ENCODE data around the gene SETD3.
A peak's percentile ranks its signal among the peaks of the same experiment; 100 is the strongest.

SETD3 gene

GRCh38 chr14:99497894-99498293 lies 17.2 kb upstream of the SETD3 start:
- no peak for DNase-seq (ENCODE audit: low read depth in 2 of 2, low spot score in 1 of 2)

GRCh38 chr14:99497341-99497740 lies 16.7 kb upstream of the SETD3 start:
- DNase-seq (ENCODE audit: low read depth in 2 of 2, low spot score in 1 of 2): no peak

GRCh38 chr14:99484106-99484505 lies 3.4 kb upstream of the SETD3 start:
- DNase-seq (ENCODE audit: low read depth in 2 of 2, low spot score in 1 of 2): no peak

- no peak for DNase-seq (ENCODE audit: low read depth in 2 of 2, low spot score in 1 of 2)
Observed at GRCh38 chr14:99481745-99482099, 1.1 kb upstream of the SETD3 start.

GRCh38 chr14:99480917-99481744 lies 472 bp upstream of the SETD3 start, which contains the start of gene CCNK:
CCNK (plus strand) TSS chr14:99481409; CDS start chr14:99492678, 11,269 bp downstream.
- peak; percentile 100 for DNase-seq (ENCODE audit: low read depth in 2 of 2, low spot score in 1 of 2)

- DNase-seq (ENCODE audit: low read depth in 2 of 2, low spot score in 1 of 2): no peak
Observed at GRCh38 chr14:99479160-99479905, 1.3 kb downstream of the SETD3 start.

GRCh38 chr14:99478128-99478527 lies 2.5 kb downstream of the SETD3 start:
- DNase-seq (ENCODE audit: low read depth in 2 of 2, low spot score in 1 of 2): no peak

GRCh38 chr14:99476864-99477263 lies 3.8 kb downstream of the SETD3 start:
- DNase-seq (ENCODE audit: low read depth in 2 of 2, low spot score in 1 of 2): no peak

GRCh38 chr14:99475660-99476059 lies 5.0 kb downstream of the SETD3 start:
- DNase-seq (ENCODE audit: low read depth in 2 of 2, low spot score in 1 of 2): no peak

- DNase-seq (ENCODE audit: low read depth in 2 of 2, low spot score in 1 of 2): no peak
Observed at GRCh38 chr14:99475179-99475578, 5.5 kb downstream of the SETD3 start.

GRCh38 chr14:99473458-99473857 lies 7.2 kb downstream of the SETD3 start:
- DNase-seq (ENCODE audit: low read depth in 2 of 2, low spot score in 1 of 2): no peak

GRCh38 chr14:99472937-99473336 lies 7.7 kb downstream of the SETD3 start:
- no peak for DNase-seq (ENCODE audit: low read depth in 2 of 2, low spot score in 1 of 2)

GRCh38 chr14:99471731-99472130 lies 8.9 kb downstream of the SETD3 start:
- no peak for DNase-seq (ENCODE audit: low read depth in 2 of 2, low spot score in 1 of 2)

- no peak for DNase-seq (ENCODE audit: low read depth in 2 of 2, low spot score in 1 of 2)
Observed at GRCh38 chr14:99468836-99469592, 11.6 kb downstream of the SETD3 start.

GRCh38 chr14:99468081-99468480 lies 12.6 kb downstream of the SETD3 start:
- no peak for DNase-seq (ENCODE audit: low read depth in 2 of 2, low spot score in 1 of 2)

GRCh38 chr14:99467336-99468078 lies 13.2 kb downstream of the SETD3 start:
- DNase-seq (ENCODE audit: low read depth in 2 of 2, low spot score in 1 of 2): no peak

- no peak for DNase-seq (ENCODE audit: low read depth in 2 of 2, low spot score in 1 of 2)
Observed at GRCh38 chr14:99466758-99467157, 13.9 kb downstream of the SETD3 start.

- DNase-seq (ENCODE audit: low read depth in 2 of 2, low spot score in 1 of 2): no peak
Observed at GRCh38 chr14:99465288-99465687, 15.4 kb downstream of the SETD3 start.

- no peak for DNase-seq (ENCODE audit: low read depth in 2 of 2, low spot score in 1 of 2)
Observed at GRCh38 chr14:99463974-99464373, 16.7 kb downstream of the SETD3 start.

- no peak for DNase-seq (ENCODE audit: low read depth in 2 of 2, low spot score in 1 of 2)
Observed at GRCh38 chr14:99462210-99462609, 18.4 kb downstream of the SETD3 start.
